Measurements from ENCODE around the gene MIS18BP1. TPM values are rescaled to one million over a fixed set of nuclear protein-coding genes. Genes with fewer than 3 reads are reported as not detected.
A peak's percentile ranks its signal among the peaks of the same experiment; 100 is the strongest.

The MIS18BP1 gene
- total RNA-seq, 4 donors from 2014 or later, result 26.5 to 44.9 (median 34.7) TPM

DNA sequence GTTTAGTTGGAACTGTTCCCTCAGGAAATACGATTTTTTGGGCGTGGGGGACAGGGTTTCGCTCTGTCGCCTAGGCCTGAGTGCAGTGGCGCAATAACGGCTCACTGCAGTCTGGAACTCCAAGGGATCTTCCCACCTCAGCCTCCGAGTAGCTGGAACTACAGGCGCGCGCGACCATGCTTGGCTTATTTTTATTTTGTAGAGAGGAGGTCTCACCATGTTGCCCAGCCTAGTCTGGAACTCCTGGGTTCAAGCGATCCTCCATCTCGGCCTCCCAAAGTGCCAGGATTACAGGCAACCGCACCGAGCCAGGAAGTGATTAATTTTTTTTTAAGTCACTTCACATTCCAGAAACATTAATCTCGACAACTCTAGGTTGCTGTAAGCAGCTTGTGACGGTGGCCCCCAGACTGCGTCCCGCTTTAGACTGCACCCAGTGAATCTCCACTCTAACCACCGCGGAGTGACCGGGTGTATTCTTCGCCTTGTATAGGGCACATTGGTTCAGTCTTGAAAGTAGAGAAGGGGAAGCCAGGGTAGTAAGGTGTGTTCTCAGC, 830 bp upstream of the MIS18BP1 start:
- TF ChIP-seq, protein P1, sequence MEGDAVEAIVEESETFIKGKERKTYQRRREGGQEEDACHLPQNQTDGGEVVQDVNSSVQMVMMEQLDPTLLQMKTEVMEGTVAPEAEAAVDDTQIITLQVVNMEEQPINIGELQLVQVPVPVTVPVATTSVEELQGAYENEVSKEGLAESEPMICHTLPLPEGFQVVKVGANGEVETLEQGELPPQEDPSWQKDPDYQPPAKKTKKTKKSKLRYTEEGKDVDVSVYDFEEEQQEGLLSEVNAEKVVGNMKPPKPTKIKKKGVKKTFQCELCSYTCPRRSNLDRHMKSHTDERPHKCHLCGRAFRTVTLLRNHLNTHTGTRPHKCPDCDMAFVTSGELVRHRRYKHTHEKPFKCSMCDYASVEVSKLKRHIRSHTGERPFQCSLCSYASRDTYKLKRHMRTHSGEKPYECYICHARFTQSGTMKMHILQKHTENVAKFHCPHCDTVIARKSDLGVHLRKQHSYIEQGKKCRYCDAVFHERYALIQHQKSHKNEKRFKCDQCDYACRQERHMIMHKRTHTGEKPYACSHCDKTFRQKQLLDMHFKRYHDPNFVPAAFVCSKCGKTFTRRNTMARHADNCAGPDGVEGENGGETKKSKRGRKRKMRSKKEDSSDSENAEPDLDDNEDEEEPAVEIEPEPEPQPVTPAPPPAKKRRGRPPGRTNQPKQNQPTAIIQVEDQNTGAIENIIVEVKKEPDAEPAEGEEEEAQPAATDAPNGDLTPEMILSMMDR (IDR thresholded peaks at IDR 0.05), result no peak
- no peak for TF ChIP-seq POLR2A (IDR thresholded peaks at IDR 0.05)
- intact Hi-C loops (cut with DNase I), result loop anchor here (10.0 kb wide), 1 partner anchor 119 kb away; the partner anchor contains the start of genes FANCM and FKBP3
- WGBS, 2 donors, result 42 to 60% methylated on average over 17 to 23 of the region's 23 CpGs
- peak overlapping the region; percentile 91 to 97 (median 92) for H3K27ac ChIP-seq
- peak; percentile 25 to 29 for DNase-seq
- no peaks in the 10 kb centered on the region for H3K9me3 ChIP-seq
- no peaks in the 10 kb centered on the region for H3K36me3 ChIP-seq
- H3K4me3 ChIP-seq (replicated peaks in 1 of 3), result peak overlapping the region; percentile 6 to 94 (median 56)
- no peaks in the 10 kb centered on the region for H3K27me3 ChIP-seq
- H3K4me1 ChIP-seq, result peaks cover 0 to 5% of the 10 kb centered on the region in 2 donors

DNA sequence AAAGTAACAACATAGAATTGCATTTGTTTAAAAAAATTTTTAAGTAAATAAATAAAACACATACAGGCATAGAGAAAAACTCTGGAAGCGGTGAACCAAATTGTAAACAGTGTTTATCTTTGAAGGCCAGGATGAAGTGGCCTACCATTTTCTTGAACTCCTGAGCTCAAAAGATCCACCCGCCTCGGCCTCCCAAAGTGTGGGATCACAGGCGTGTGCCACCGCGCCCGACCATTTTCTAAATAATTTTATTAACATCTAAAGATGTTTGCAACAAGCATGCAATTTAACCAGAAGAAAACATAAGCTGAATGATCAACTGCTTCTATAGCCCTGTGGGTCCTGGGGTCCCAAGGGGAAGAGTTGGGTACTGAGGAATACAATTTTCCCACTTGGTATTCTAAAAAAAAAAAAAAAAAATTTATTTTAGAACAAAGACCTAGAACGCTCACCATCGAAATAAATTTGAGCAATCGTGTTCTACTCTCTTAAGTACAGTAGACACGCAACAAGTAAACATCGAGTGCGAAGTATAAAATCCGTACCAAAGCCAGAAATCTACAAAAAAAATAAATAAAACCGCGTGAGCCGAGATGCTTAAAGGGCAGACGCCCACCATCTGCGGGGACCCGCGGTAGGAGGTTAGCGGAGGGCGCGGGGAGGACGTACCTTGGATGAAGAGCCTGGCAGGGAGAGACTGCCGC, 484 bp downstream of the MIS18BP1 start:
- Histone ChIP-seq H3K27ac (peak overlapping the region; percentile 91 to 97 (median 92)), H3K36me3 (no peaks in the 10 kb centered on the region), H3K4me3 (replicated peaks in 1 of 3) (peak overlapping the region; percentile 29 to 94 (median 56)), H3K27me3 (no peaks in the 10 kb centered on the region), H3K4me1 (peaks cover 0 to 5% of the 10 kb centered on the region in 2 donors), H3K9me3 (no peaks in the 10 kb centered on the region)
- no peak for TF ChIP-seq POLR2A (IDR thresholded peaks at IDR 0.05)
- TF ChIP-seq, protein P1 (IDR thresholded peaks at IDR 0.05), result no peak
- peak in 1 of 2 donors; percentile 7 for DNase-seq
- WGBS, 2 donors, result 1% methylated on average over 26 of the region's 26 CpGs
- intact Hi-C loops (cut with DNase I), result loop anchor here (10.0 kb wide), 1 partner anchor 118 kb away; the partner anchor contains the start of genes FANCM and FKBP3

DNA sequence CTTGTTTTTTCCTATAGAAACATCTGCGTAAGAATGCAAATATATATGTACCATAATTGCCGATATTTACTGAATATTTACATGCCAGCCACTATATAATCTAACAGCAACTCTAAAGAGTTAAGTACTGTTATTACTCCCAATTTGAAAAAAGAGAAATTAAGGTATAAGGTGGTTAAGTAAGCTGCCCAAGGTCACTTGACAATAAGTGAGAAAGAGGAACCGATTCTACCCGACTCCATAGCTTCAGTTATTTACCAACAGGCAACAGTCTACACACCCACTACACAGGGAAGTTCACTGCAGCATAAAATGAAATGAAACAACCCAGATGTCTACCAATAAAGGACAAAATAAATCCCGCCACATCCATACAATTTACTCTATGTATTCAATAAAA, 1.1 kb downstream of the MIS18BP1 start:
- Histone ChIP-seq H3K4me3 (replicated peaks in 1 of 3) (peak overlapping the region in 1 of 3 donors; percentile 56), H3K4me1 (peaks cover 0 to 5% of the 10 kb centered on the region in 2 donors), H3K27ac (peak overlapping the region in 1 of 3 donors; percentile 92), H3K36me3 (no peaks in the 10 kb centered on the region), H3K9me3 (no peaks in the 10 kb centered on the region), H3K27me3 (no peaks in the 10 kb centered on the region)
- 27 to 32% methylated on average over 5 of the region's 5 CpGs for WGBS, 2 donors
- TF ChIP-seq POLR2A (IDR thresholded peaks at IDR 0.05), result no peak
- TF ChIP-seq, protein P1 (IDR thresholded peaks at IDR 0.05), result no peak
- intact Hi-C loops (cut with DNase I), result loop anchor here (10.0 kb wide), 1 partner anchor 117 kb away; the partner anchor contains the start of genes FANCM and FKBP3
- no peak for DNase-seq

DNA sequence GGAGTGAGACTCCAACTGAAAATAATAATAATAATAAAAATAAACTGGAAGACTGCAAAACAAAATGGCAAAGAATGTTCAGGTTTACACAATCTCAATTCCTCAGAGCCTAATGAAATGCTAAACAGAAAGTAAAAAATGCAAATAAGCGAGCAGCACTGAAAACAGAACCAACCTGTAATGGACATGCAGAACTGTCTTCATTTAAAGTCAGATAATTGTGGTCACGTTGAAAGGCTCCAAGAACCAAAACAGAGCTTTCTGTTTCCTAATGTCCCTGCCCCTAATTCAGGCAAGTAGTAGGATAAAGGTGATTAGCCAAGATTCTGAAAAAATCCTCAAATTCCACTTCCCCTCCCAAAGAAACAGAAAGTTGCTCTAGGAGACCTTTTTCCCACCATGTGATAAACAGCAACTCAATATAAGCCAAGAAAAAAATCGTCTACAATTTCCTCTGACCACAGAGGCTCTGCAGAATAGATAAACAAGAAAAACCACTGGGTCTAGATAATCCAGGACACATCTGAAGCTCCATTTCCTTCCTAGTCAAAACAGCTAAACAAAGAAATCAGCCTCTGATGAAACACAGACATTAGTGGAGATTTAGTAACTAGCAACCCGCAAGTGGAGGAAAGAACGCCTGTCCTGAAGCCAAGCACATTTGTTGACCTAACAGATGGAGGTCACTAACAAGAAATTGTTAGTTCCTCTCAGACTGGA, 3.0 kb downstream of the MIS18BP1 start:
- H3K4me3 ChIP-seq (replicated peaks in 1 of 3), result no peak overlapping the region
- no peaks in the 10 kb centered on the region for H3K27me3 ChIP-seq
- H3K27ac ChIP-seq, result peak overlapping the region; percentile 14 to 68 (median 42)
- H3K4me1 ChIP-seq, result peaks cover 0 to 5% of the 10 kb centered on the region in 2 donors
- WGBS, 2 donors, result 48 to 59% methylated on average over 5 of the region's 5 CpGs
- no peaks in the 10 kb centered on the region for H3K9me3 ChIP-seq
- TF ChIP-seq, protein P1 (IDR thresholded peaks at IDR 0.05), result no peak
- TF ChIP-seq POLR2A (IDR thresholded peaks at IDR 0.05), result no peak
- intact Hi-C loops (cut with DNase I), result loop anchor here (10.0 kb wide), 1 partner anchor 115 kb away; the partner anchor contains the start of genes FANCM and FKBP3
- H3K36me3 ChIP-seq, result no peaks in the 10 kb centered on the region
- DNase-seq, result no peak
